ENCODE results near the gene TDRKH. TPM values are rescaled to one million over a fixed set of nuclear protein-coding genes. Genes with fewer than 3 reads are reported as not detected.

TDRKH gene
- total RNA-seq, 4 donors from 2014 or later: 5.9 to 10.5 (median 8.3) TPM

DNA sequence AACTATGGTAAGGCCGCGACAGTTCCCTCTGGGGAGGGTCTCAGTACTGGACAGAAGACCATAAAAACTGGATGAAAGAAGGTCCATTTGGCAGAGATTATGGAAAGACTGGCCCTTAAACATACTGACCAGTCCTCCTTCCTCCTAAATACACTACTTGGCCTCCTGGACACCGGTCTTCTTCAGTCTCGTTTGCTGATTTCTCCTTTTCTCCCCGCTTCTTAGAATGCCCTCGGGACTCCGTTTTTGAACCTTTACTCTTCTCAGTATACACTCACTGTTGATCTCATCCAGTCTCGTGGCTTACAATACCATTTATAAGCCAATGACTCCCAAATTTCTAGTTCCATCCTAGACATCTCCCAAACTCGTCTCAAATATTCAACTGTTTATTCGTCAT is 26.3 kb downstream of the TDRKH start:
- TF ChIP-seq, protein P1, sequence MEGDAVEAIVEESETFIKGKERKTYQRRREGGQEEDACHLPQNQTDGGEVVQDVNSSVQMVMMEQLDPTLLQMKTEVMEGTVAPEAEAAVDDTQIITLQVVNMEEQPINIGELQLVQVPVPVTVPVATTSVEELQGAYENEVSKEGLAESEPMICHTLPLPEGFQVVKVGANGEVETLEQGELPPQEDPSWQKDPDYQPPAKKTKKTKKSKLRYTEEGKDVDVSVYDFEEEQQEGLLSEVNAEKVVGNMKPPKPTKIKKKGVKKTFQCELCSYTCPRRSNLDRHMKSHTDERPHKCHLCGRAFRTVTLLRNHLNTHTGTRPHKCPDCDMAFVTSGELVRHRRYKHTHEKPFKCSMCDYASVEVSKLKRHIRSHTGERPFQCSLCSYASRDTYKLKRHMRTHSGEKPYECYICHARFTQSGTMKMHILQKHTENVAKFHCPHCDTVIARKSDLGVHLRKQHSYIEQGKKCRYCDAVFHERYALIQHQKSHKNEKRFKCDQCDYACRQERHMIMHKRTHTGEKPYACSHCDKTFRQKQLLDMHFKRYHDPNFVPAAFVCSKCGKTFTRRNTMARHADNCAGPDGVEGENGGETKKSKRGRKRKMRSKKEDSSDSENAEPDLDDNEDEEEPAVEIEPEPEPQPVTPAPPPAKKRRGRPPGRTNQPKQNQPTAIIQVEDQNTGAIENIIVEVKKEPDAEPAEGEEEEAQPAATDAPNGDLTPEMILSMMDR (IDR thresholded peaks at IDR 0.05; ENCODE audit: low read depth): no peak

DNA sequence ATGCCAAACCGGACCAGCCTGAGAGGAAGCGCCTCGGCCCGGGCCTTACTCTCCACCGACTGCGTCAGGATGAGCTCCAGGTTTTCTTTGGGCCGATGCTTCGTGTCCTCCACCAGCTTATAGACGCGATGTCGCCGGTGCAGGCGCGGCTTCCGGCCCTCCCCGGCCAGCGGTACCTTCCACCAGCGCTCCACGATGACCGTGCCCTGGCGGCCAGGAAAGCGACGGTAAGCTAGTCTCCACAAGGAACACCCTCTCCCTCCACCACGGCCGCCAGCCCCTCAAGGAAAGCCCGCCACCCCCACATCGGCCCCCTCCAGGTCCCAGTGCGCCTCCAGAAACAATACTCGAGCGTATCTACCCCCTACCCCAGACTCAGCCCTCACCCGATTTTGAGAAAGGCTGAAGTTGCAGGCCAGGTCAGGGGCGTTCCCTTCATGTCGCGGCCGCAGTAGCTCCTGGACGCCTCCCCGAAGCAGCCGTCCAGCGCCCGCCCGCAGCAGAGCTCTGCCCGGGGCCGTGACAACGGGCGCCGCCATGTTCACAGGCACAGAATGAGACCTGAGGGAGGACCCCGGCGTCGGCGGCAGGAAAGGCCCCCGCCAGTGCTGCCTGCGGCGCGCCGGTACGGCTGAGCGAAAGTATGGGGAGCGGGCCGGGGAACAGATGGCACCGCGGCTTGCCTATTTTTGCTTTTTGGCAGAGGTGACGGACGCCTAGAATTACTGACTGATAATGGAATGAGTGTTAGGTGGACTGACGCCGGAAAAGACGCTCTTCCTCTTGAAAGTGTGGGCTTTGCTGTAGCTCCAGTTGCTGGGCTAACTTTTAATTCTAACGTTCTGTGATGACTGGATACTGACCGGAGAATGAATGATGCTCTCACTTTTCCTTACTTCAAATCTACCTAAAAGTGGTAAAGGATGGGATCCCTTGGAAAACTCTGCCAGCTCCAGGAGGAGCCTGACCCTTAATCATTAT is 27.1 kb downstream of the TDRKH start, which contains the start of gene MRPL9:
Gene MRPL9 (minus strand): TSS at position 556 of the 981 bp plus-strand sequence. CDS start 17 bp downstream, at position 539.
- TF ChIP-seq, protein P1 (IDR thresholded peaks at IDR 0.05; ENCODE audit: low read depth): no peak

DNA sequence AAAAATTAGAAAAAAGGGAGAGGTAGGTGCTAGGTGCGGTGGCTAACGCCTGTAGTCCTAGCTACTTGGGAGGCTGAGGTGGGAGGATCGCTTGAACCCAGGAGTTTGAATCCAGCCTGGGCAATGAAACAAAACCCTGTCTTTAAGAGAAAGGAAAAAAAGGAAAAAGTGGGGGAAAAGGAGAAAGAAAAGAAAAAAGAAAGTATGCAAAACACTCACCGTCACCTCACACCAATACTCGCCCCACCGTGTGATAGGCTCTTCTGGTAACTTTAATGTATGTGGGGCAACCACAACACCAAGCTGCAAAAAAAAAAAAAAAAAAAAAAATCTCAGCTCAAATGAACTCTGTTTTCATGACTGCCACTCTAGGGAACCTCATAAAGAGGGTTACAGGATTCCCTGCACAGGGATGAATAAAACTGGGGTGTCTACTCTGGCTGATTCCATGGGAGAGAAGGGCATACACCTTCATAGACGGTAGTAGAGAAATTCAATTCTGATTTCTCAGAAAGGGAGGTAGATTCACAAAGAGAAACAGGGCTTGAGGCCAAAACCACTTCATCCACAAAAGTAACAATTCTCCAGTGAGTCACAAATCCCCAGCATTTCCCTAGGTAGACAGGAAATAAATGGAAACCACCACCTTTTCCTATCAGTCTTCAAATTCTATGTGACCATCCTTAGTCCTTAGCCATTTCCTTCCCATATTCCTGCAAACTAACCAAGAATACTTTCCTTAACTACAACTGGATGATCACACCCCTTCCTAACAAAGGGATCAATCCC is 29.5 kb downstream of the TDRKH start:
- TF ChIP-seq, protein P1 (IDR thresholded peaks at IDR 0.05; ENCODE audit: low read depth): no peak

DNA sequence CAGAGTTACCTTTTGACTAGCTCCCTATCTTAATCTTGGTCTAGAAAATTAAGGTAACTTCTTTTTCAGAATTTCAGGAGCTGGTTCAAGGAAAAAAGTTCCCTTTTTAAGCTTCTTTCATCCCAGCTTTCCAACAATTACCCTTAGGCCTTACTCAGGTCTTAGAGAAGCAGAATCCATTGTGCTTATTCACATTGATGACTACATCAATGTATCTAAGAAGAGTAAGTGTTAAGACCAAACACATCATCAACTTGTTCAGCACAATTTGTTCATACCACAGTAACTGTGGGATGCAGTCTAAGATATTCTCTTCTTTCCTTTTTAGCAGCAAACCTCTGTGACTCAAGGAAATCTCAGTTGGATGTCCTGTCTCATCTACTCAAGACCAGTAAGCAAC is 31.1 kb downstream of the TDRKH start:
- TF ChIP-seq, protein P1 (IDR thresholded peaks at IDR 0.05; ENCODE audit: low read depth): no peak

DNA sequence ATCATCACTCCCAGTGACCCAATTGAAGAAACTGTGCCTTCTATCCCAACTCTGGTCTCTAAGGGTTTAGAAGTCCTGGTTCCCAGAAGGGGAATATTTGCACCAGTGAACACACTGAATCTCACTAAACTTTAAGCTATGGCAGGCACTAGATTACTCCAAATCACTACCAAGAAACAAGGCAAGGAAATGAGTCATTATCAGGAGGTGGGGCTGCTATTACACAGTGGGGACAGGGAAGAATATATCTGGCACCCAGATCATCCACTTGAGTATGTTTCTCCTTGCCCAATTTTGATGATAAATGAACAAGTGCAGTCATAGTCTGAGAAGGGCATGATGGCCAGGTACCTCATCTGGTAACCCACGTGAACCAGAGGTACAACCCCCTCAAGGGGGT is 34.0 kb downstream of the TDRKH start:
- TF ChIP-seq, protein P1 (IDR thresholded peaks at IDR 0.05; ENCODE audit: low read depth): no peak

DNA sequence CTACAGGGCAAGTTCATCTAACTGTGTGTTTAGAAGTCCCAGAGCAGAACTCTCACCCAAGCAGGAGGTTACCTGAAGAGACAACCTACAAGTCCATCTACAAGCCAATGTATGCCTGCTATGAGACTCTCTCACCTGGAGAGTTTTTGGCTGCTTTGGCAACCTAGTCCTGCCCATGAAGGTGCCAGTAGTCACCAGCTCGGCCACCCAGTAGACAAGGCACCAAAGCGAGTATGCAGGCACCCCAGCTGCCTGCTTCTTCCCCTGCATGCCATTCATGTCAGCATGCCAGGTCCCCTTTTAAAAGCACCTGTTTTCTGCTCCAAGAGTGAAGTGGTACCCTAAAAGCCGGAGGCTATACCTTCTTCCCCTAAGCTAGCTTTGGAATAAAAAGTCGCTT is 48.8 kb downstream of the TDRKH start:
- TF ChIP-seq, protein P1 (IDR thresholded peaks at IDR 0.05; ENCODE audit: low read depth): no peak

Measured in subcutaneous adipose tissue (tissue), 4 donors.